Endothelial cell of umbilical vein (primary cell): ENCODE data around the gene MVD. TPM values are rescaled to one million over a fixed set of nuclear protein-coding genes. Genes with fewer than 3 reads are reported as not detected.

ENCODE experiments used
- BruUV-seq: library from RNA; stranded (reverse); fragments of 400-500 nt; replicated peaks from 2 replicates; lab custom pipeline; 2021; lab: Mats Ljungman, UMichigan
- CTCF ChIA-PET: fragments of 300-600, 350-600 bp; sonication (Branson Sonifier 250); formaldehyde crosslinking; loops from one replicate; lab custom pipeline; 2021; ENCODE audit warnings: antibody characterized with exemption, inconsistent platforms; lab: Charles Lee
- POLR2A ChIA-PET: fragments of 300-600, 350-600 bp; sonication (Branson Sonifier 250); formaldehyde crosslinking; loops from one replicate; lab custom pipeline; 2021; ENCODE audit warnings: antibody characterized with exemption, inconsistent platforms; lab: Charles Lee
- DNase-seq: peaks from one replicate; pipeline ENCODE4 v3.0.0-alpha.2; 2011; ENCODE audit warnings: low read depth, low spot score
- FAIRE-seq: peaks from 2 replicates; lab custom pipeline; 2011; peaks lifted over from hg19 to GRCh38; lab: Jason Lieb, UNC
- H2AFZ ChIP-seq: 2 replicates; pipeline ENCODE4 v1.6.0; 2012; ENCODE audit warnings: low read depth, low read length, control low read depth, inconsistent platforms
- H3K27ac ChIP-seq: 2 replicates; pipeline ENCODE4 v1.5.1; 2011; ENCODE audit warnings: low read depth, mild to moderate bottlenecking, control low read depth, low read length, moderate library complexity; ENCODE audit not compliant: insufficient read depth
- H3K27me3 ChIP-seq, 2 experiments: 2 replicates each; pipeline versions ENCODE4 v1.6.0 to v1.6.1; 2011; ENCODE audit warnings: low read length in 2 of 2, mixed read lengths in 1 of 2; ENCODE audit not compliant: control insufficient read depth in 2 of 2, insufficient read depth in 2 of 2
- H3K36me3 ChIP-seq, 2 experiments: 2 replicates in 1 of 2; 3 replicates in 1 of 2; pipeline ENCODE4 v1.5.1; 2011; ENCODE audit warnings: low read length in 2 of 2, mild to moderate bottlenecking in 1 of 2, moderate library complexity in 1 of 2; ENCODE audit not compliant: control insufficient read depth in 2 of 2, insufficient read depth in 2 of 2; ENCODE audit errors: extremely low read depth in 1 of 2
- H3K4me1 ChIP-seq: 3 replicates; pipeline ENCODE4 v1.5.1; 2011; ENCODE audit warnings: mild to moderate bottlenecking, low read length; ENCODE audit not compliant: control insufficient read depth, insufficient read depth; ENCODE audit errors: extremely low read depth
- H3K4me2 ChIP-seq: 2 replicates; pipeline ENCODE4 v1.6.1; 2011; ENCODE audit warnings: low read length, control low read depth, mixed read lengths; ENCODE audit not compliant: insufficient read depth
- H3K4me3 ChIP-seq, 3 experiments: fragments of 200-600 bp in 1 of 3; sonication (generic), shearing (Covaris generic) in 1 of 3; replicated peaks in 1 of 3; 2 replicates each; pipeline ENCODE4 v1.5.1; 2011 to 2016; ENCODE audit warnings: control low read depth in 3 of 3, low read length in 3 of 3, mild to moderate bottlenecking in 2 of 3, inconsistent platforms in 1 of 3, low read depth in 1 of 3, moderate library complexity in 1 of 3; ENCODE audit not compliant: insufficient read depth in 1 of 3
- H3K79me2 ChIP-seq: 2 replicates; pipeline ENCODE4 v1.6.0; 2012; ENCODE audit warnings: low read length, inconsistent platforms; ENCODE audit not compliant: control insufficient read depth, insufficient read depth
- H3K9ac ChIP-seq: replicated peaks from 2 replicates; pipeline ENCODE3; 2011; ENCODE audit warnings: low read length, control low read depth; ENCODE audit not compliant: insufficient read depth; ENCODE audit errors: extremely low read depth
- H3K9me1 ChIP-seq: replicated peaks from 3 replicates; pipeline ENCODE4 v1.6.0; 2011; ENCODE audit warnings: mild to moderate bottlenecking, low read length; ENCODE audit not compliant: control insufficient read depth, insufficient read depth; ENCODE audit errors: extremely low read depth
- H3K9me3 ChIP-seq: replicated peaks from 2 replicates; pipeline ENCODE4 v1.5.1; 2012; ENCODE audit warnings: low read length, inconsistent platforms; ENCODE audit not compliant: control insufficient read depth, insufficient read depth
- H4K20me1 ChIP-seq: replicated peaks from 2 replicates; pipeline ENCODE3; 2011; ENCODE audit warnings: mild to moderate bottlenecking, low read length; ENCODE audit not compliant: control insufficient read depth, insufficient read depth; ENCODE audit errors: extremely low read depth
- EZH2 ChIP-seq: IDR thresholded peaks from 2 replicates; pipeline ENCODE4 v1.6.1; 2012; ENCODE audit warnings: borderline replicate concordance, low read depth, mild to moderate bottlenecking, moderate library complexity, low read length, inconsistent platforms; ENCODE audit not compliant: severe bottlenecking
- FOS ChIP-seq: IDR thresholded peaks from 2 replicates; pipeline ENCODE4 v1.6.1; 2011; ENCODE audit warnings: mild to moderate bottlenecking, low read length, moderate library complexity, borderline replicate concordance; ENCODE audit not compliant: insufficient read depth
- GATA2 ChIP-seq: IDR thresholded peaks from 2 replicates; pipeline ENCODE4 v1.7.0; 2011; ENCODE audit warnings: low read depth, mild to moderate bottlenecking, moderate library complexity, mixed read lengths, low read length; ENCODE audit not compliant: insufficient read length, insufficient read depth
- JUN ChIP-seq: IDR thresholded peaks from 2 replicates; pipeline ENCODE4 v1.6.1; 2011; ENCODE audit warnings: borderline replicate concordance, low read depth; ENCODE audit not compliant: insufficient read length, insufficient read depth
- MAX ChIP-seq: IDR thresholded peaks from 2 replicates; pipeline ENCODE4 v1.6.1; 2011; ENCODE audit not compliant: insufficient read depth, insufficient read length
- MYC ChIP-seq: IDR thresholded peaks from one replicate; pipeline ENCODE4 v1.6.1; 2011; ENCODE audit warnings: mild to moderate bottlenecking, low read depth, low read length
- POLR2A ChIP-seq: IDR thresholded peaks from 2 replicates; pipeline ENCODE4 v1.6.1; 2012; ENCODE audit warnings: low read depth, mild to moderate bottlenecking, control low read depth, low read length
- POLR2AphosphoS5 ChIP-seq: IDR thresholded peaks from 2 replicates; pipeline ENCODE4 v1.6.1; 2012; ENCODE audit warnings: low read depth, mild to moderate bottlenecking, control low read depth, low read length, moderate library complexity; ENCODE audit not compliant: insufficient read depth
- dilution Hi-C: fragments of 300-500 bp; cut with MboI; formaldehyde crosslinking; loops from one replicate; pipeline ENCODE4 v1.15.0; 2019; ENCODE audit warnings: low sequenced_read_pairs; ENCODE audit not compliant: extremely low pct_ligation_motif_present
- intact Hi-C: fragments of 100-400 bp; cut with micrococcal nuclease; formaldehyde crosslinking; loops from one replicate; pipeline ENCODE4 v1.10.0; 2022
- polyA plus RNA-seq, 4 experiments: library from polyadenylated mRNA; depleted of rRNA in 3 of 4; stranded (reverse) in 3 of 4; unstranded in 1 of 4; fragments of >200 nt; gene quantifications; 2 replicates each; pipeline versions ENCODE4 v1.2.1 to v1.2.3, GENCODE V29; 2011 to 2012; ENCODE audit warnings: missing spikeins in 1 of 4
- total RNA-seq: library from RNA; stranded (reverse); gene quantifications from 2 replicates; pipeline ENCODE4 v1.2.3, GENCODE V29; 2021
- TF ChIP-seq, protein P1 (sequence below), 2 donors: IDR thresholded peaks; 1 replicate in 1 of 2; 2 replicates in 1 of 2; pipeline ENCODE4 v1.5.1; 2011; ENCODE audit warnings: low read length in 2 of 2, mild to moderate bottlenecking in 2 of 2, moderate library complexity in 2 of 2, control low read depth in 1 of 2, inconsistent platforms in 1 of 2, low read depth in 1 of 2; ENCODE audit not compliant: insufficient read depth in 1 of 2; ENCODE audit errors: extremely low read depth in 1 of 2

The MVD gene
- total and polyA plus RNA-seq, 2 donors (not counting 3 experiments of a cell fraction or from before 2014, with no cell fraction given): 64.4 to 142 TPM

GRCh38 chr16:88677721-88678120 lies 14.8 kb upstream of the MVD start:
- no peaks in the 10 kb centered on the region for H3K79me2 ChIP-seq
- ChIA-PET CTCF (no interaction called here), POLR2A (no interaction called here)
- H2AFZ ChIP-seq: no peak overlapping the region
- dilution Hi-C loops (no loop called here), intact Hi-C loops (no loop called here)
- H3K4me1 ChIP-seq: peaks cover 3% of the 10 kb centered on the region
- no peaks in the 10 kb centered on the region for H4K20me1 ChIP-seq
- no peaks in the 10 kb centered on the region for H3K9me3 ChIP-seq
- no peak overlapping the region for H3K4me3 ChIP-seq
- no peaks in the 10 kb centered on the region for H3K9me1 ChIP-seq
- FAIRE-seq (no peak), DNase-seq (no peak)
- H3K27ac ChIP-seq: no peak overlapping the region
- no peaks in the 10 kb centered on the region for H3K27me3 ChIP-seq
- TF ChIP-seq EZH2 (no peak), POLR2AphosphoS5 (no peak), MYC (no peak), FOS (no peak), GATA2 (no peak), POLR2A (no peak), JUN (no peak), MAX (no peak)
- TF ChIP-seq, protein P1, sequence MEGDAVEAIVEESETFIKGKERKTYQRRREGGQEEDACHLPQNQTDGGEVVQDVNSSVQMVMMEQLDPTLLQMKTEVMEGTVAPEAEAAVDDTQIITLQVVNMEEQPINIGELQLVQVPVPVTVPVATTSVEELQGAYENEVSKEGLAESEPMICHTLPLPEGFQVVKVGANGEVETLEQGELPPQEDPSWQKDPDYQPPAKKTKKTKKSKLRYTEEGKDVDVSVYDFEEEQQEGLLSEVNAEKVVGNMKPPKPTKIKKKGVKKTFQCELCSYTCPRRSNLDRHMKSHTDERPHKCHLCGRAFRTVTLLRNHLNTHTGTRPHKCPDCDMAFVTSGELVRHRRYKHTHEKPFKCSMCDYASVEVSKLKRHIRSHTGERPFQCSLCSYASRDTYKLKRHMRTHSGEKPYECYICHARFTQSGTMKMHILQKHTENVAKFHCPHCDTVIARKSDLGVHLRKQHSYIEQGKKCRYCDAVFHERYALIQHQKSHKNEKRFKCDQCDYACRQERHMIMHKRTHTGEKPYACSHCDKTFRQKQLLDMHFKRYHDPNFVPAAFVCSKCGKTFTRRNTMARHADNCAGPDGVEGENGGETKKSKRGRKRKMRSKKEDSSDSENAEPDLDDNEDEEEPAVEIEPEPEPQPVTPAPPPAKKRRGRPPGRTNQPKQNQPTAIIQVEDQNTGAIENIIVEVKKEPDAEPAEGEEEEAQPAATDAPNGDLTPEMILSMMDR (IDR thresholded peaks at IDR 0.05; ENCODE audit: extremely low read depth in 1 of 2, insufficient read depth in 1 of 2, low read depth in 1 of 2, low read length in 2 of 2): no peak
- no peak overlapping the region for H3K9ac ChIP-seq
- H3K36me3 ChIP-seq: peaks cover 0 to 2% of the 10 kb centered on the region in 2 experiments
- no TSS peak for BruUV-seq
- H3K4me2 ChIP-seq: no peak overlapping the region
